Fibroblast of lung (primary cell): ENCODE data around the gene COLEC12. TPM values are rescaled to one million over a fixed set of nuclear protein-coding genes. Genes with fewer than 3 reads are reported as not detected.

Source experiments
- DNase-seq, 2 donors: peaks; one replicate each; pipeline versions ENCODE4 v3.0.0 to v3.0.0-alpha.2; 2010; ENCODE audit warnings: low read depth in 2 of 2
- H2AFZ ChIP-seq: 2 replicates; pipeline ENCODE4 v1.5.1; 2012; ENCODE audit warnings: low read length, control low read depth, inconsistent platforms
- H3K27ac ChIP-seq: 2 replicates; pipeline ENCODE4 v1.5.1; 2011; ENCODE audit warnings: low read length, control low read depth; ENCODE audit not compliant: insufficient read depth
- H3K27me3 ChIP-seq: 2 replicates; pipeline ENCODE4 v1.5.1; 2011; ENCODE audit warnings: mild to moderate bottlenecking, low read length; ENCODE audit not compliant: control insufficient read depth, insufficient read depth
- H3K36me3 ChIP-seq: 2 replicates; pipeline ENCODE4 v1.5.1; 2011; ENCODE audit warnings: low read length; ENCODE audit not compliant: control insufficient read depth, insufficient read depth
- H3K4me1 ChIP-seq: 2 replicates; pipeline ENCODE4 v1.5.1; 2011; ENCODE audit warnings: low read length; ENCODE audit not compliant: control insufficient read depth, insufficient read depth; ENCODE audit errors: extremely low read depth
- H3K4me2 ChIP-seq: 2 replicates; pipeline ENCODE4 v1.5.1; 2011; ENCODE audit warnings: low read length, control low read depth; ENCODE audit not compliant: insufficient read depth; ENCODE audit errors: extremely low read depth
- H3K4me3 ChIP-seq, 4 experiments: fragments of 200-600 bp in 1 of 4; sonication (generic) in 1 of 4; replicated peaks in 1 of 4; 2 replicates each; pipeline ENCODE4 v1.5.1; 2011 to 2016; ENCODE audit warnings: low read length in 4 of 4, low read depth in 3 of 4, mild to moderate bottlenecking in 3 of 4, control low read depth in 2 of 4, inconsistent platforms in 1 of 4, mixed read lengths in 1 of 4; ENCODE audit not compliant: insufficient read depth in 1 of 4; ENCODE audit errors: control extremely low read depth in 1 of 4
- H3K79me2 ChIP-seq: 2 replicates; pipeline ENCODE4 v1.5.1; 2012; ENCODE audit warnings: mild to moderate bottlenecking, low read length, inconsistent platforms; ENCODE audit not compliant: control insufficient read depth, insufficient read depth
- H3K9ac ChIP-seq: 2 replicates; pipeline ENCODE4 v1.5.1; 2011; ENCODE audit warnings: mild to moderate bottlenecking, low read length, control low read depth; ENCODE audit not compliant: insufficient read depth
- H3K9me3 ChIP-seq: 2 replicates; pipeline ENCODE4 v1.5.1; 2012; ENCODE audit warnings: low read depth, low read length; ENCODE audit not compliant: control insufficient read depth, insufficient read depth
- H4K20me1 ChIP-seq: 2 replicates; pipeline ENCODE4 v1.5.1; 2011; ENCODE audit warnings: low read length; ENCODE audit not compliant: control insufficient read depth, insufficient read depth; ENCODE audit errors: extremely low read depth
- CTCF ChIP-seq, 2 donors: IDR thresholded peaks in 1 of 2; conservative IDR thresholded peaks in 1 of 2; 1 replicate in 1 of 2; 2 replicates in 1 of 2; pipeline ENCODE4 v1.5.1; 2011 to 2012; ENCODE audit warnings: low read length in 2 of 2, control low read depth in 1 of 2, inconsistent platforms in 1 of 2, low read depth in 1 of 2, mild to moderate bottlenecking in 1 of 2
- EZH2 ChIP-seq: IDR thresholded peaks from 2 replicates; pipeline ENCODE4 v1.5.1; 2012; ENCODE audit warnings: low read length, control low read depth, mild to moderate bottlenecking; ENCODE audit errors: missing control alignments
- polyA plus RNA-seq, 2 donors: library from polyadenylated mRNA; depleted of rRNA in 1 of 2; stranded (reverse) in 1 of 2; unstranded in 1 of 2; fragments of >200 nt; gene quantifications; 2 replicates each; pipeline ENCODE4 v1.2.1, GENCODE V29; 2011 to 2012; ENCODE audit warnings: missing spikeins in 1 of 2
- total RNA-seq: library from RNA; depleted of rRNA; stranded (reverse); fragments of >200 nt; gene quantifications from 2 replicates; pipeline ENCODE4 v1.2.1, GENCODE V29; 2014

The COLEC12 gene
- total and polyA plus RNA-seq, 2 donors (not counting 1 experiment from before 2014, with no cell fraction given), result 20.0 to 24.8 TPM

- H3K79me2 ChIP-seq, result no peaks in the 10 kb centered on the region
Measured at GRCh38 chr18:452816-453215, 47.7 kb downstream of the COLEC12 start.

GRCh38 chr18:449374-449773 is 51.1 kb downstream of the COLEC12 start:
- no peak for DNase-seq
- Histone ChIP-seq H3K4me1 (peaks cover 3% of the 10 kb centered on the region), H3K9ac (no peak overlapping the region), H3K4me3 (no peak overlapping the region), H3K27ac (no peak overlapping the region), H4K20me1 (no peaks in the 10 kb centered on the region), H2AFZ (no peak overlapping the region), H3K27me3 (no peaks in the 10 kb centered on the region), H3K79me2 (no peaks in the 10 kb centered on the region), H3K36me3 (no peaks in the 10 kb centered on the region), H3K4me2 (no peak overlapping the region), H3K9me3 (no peaks in the 10 kb centered on the region)
- TF ChIP-seq CTCF (conservative IDR thresholded peaks at IDR 0.05 in 1 of 2, IDR thresholded peaks at IDR 0.05 in 1 of 2; ENCODE audit: low read depth in 1 of 2, low read length in 2 of 2) (no peak), EZH2 (no peak)

More at GRCh38 chr18:452816-453215, 47.7 kb downstream of the COLEC12 start:
- no peak overlapping the region for H2AFZ ChIP-seq
- H3K36me3 ChIP-seq, result no peaks in the 10 kb centered on the region
- DNase-seq, result no peak
- H3K9me3 ChIP-seq, result no peaks in the 10 kb centered on the region
- H3K4me3 ChIP-seq, result no peak overlapping the region
- no peaks in the 10 kb centered on the region for H3K27me3 ChIP-seq
- no peaks in the 10 kb centered on the region for H4K20me1 ChIP-seq
- no peak overlapping the region for H3K4me2 ChIP-seq
- peaks cover 8% of the 10 kb centered on the region for H3K4me1 ChIP-seq
- H3K27ac ChIP-seq, result no peak overlapping the region
- H3K9ac ChIP-seq, result no peak overlapping the region
- TF ChIP-seq CTCF (conservative IDR thresholded peaks at IDR 0.05 in 1 of 2, IDR thresholded peaks at IDR 0.05 in 1 of 2; ENCODE audit: low read depth in 1 of 2, low read length in 2 of 2), result no peak

GRCh38 chr18:448116-448790 is 52.2 kb downstream of the COLEC12 start:
- TF ChIP-seq EZH2, result no peak
- TF ChIP-seq CTCF (conservative IDR thresholded peaks at IDR 0.05 in 1 of 2, IDR thresholded peaks at IDR 0.05 in 1 of 2; ENCODE audit: low read depth in 1 of 2, low read length in 2 of 2), result no peak
- Histone ChIP-seq H3K4me1 (peaks cover 3% of the 10 kb centered on the region), H3K9ac (no peak overlapping the region), H3K9me3 (no peaks in the 10 kb centered on the region), H3K36me3 (no peaks in the 10 kb centered on the region), H3K27me3 (no peaks in the 10 kb centered on the region), H3K4me3 (no peak overlapping the region), H3K4me2 (no peak overlapping the region), H4K20me1 (no peaks in the 10 kb centered on the region), H2AFZ (no peak overlapping the region), H3K79me2 (no peaks in the 10 kb centered on the region), H3K27ac (no peak overlapping the region)
- DNase-seq, result no peak
